OCI-M2 (cell line): ENCODE data around the gene NRXN3.

Experiments
- DNase-seq: peaks from one replicate; lab custom pipeline; 2025; ENCODE audit not compliant: unreplicated experiment; lab: John Stamatoyannopoulos, UW

The NRXN3 gene

DNA sequence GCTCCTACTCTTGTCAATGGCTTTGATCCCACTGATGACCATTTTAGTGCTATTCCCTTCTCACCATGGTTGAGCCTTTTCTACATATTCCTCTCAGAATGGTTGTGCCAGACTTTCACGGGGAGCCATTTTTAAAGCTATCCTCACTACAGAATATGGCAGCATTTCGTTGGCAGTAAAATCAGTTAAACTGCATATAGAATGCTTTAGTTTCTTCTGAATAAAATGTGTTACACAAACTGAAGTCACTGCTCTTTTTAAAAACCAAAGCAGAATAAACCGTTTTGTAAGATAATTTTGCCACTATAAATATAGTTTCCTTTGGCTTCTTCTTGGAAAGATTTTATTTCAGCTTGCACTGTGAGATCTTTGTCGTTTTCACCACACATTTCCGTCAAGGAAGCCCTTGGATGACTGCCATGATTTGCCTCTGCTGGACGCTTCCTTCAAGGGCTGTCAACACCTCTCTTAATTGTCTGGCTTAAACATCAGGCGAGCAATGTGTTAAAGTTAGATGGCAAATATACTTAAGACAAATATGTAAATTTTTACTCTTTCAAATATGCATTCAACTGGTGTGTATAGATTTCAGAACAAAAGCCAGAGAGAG lies 1416.9 kb downstream of the NRXN3 start:
- no peak for DNase-seq

DNA sequence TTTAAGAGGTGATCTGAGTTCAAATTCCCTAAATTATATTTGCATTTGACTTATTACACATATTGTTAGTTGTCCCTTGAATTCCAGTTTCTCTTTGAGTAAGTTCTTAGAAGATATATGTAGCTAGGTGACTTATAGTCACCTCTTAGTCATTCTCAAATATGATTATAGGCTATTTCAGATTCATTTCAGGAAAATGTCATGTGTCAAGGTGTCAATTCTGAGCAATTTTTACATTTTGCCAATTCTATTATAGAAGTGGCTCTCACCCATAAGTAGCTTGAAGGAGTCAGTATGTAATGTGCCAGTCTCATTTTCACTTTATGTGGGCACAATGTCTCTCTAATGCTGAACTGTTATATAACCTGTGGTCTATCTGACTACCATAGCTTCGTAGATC lies 1417.7 kb downstream of the NRXN3 start:
- DNase-seq: no peak

DNA sequence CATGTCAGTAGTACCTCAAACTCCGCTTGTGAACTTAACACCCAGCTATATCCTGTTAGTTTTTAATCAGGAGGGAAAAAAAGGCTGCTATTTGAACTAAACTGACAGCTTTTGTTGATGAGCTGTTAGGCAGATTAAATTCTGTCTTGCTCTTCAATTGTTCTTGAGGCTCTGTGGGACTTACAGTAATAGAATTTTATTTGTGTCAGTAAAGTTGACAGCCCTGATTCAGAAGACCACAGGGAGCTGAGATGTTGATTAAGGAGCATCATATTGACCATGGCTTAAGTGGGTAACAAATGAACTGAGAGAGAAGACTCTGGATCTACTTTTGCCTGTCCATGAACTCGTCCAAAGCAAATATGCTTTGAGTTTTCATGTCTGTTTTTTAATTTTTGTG lies 1418.2 kb downstream of the NRXN3 start:
- DNase-seq: no peak

DNA sequence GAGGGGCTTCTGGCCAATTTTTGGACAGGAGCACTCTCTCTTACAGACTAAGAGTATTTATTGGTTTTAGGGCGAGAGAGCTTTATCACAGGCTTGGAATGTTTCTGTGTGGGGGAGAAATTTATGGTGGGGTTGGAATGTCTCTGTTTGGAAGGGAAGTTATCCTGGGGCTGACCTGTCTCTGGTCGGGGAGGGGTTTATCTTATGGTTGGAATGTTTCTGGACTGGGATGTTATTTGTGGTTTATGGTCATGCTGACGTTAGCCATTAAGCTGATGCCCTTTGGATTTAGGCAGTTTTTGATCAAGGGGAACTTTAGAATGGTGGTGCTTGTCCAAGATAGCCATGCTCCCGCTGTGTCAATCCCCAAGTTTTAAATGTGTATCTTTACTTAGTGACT lies 1426.4 kb downstream of the NRXN3 start:
- DNase-seq: no peak

DNA sequence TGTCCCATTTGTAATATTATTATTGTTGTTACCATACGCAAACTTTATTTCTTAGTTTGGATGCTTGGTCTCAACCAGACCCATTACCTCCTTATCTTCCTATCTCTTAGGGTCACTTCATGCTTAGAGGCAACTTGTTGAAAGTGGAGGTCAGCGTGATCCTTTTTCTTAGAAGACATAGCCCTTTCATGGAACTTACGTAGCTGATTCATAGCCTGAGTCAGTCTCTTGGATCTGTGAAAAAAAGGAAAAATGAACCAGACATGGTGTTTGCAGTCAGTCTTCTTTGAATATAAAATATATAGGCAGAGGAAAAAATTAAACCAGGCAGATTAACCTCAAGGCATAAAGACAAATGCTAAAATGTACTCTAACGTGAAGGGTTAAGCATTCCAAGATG lies 1427.4 kb downstream of the NRXN3 start:
- no peak for DNase-seq

DNA sequence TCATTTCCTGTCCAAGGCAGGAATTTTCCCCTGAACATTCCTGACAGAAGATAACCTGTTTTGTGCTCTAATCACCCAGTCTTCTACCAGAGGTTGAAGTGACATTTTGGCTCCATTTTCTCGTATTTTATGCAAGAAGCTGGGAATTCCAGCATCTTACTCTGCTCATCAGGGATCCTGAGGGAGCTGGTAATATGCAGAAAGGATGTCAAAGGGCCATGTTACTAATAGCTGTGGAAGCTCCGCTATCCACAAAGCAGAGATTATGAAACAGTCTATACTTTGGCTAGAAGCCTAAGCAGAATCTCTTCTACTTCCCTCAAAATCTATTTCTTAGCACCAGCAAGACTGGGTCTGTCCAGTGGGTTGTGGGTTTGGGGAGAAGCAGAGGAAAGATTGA lies 1428.2 kb downstream of the NRXN3 start:
- DNase-seq: no peak

DNA sequence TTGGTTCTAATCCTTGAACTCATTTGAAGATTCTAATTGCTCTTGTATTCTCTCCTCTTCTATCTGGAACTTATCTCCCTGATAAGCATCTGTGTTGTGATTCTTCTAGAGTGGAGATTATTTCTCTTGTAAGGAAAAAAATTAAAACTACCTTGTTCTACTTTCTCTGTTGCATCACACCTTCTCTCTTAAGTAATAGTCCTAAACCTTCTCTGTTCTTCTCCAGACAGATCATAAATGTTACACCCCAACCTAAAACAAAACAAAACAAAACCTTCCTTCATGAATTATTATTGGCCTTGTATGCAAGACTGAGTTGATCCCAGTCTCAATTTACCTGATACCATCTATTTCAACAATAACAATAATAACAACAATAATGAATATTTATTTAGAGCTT lies 1429.1 kb downstream of the NRXN3 start:
- DNase-seq: no peak

DNA sequence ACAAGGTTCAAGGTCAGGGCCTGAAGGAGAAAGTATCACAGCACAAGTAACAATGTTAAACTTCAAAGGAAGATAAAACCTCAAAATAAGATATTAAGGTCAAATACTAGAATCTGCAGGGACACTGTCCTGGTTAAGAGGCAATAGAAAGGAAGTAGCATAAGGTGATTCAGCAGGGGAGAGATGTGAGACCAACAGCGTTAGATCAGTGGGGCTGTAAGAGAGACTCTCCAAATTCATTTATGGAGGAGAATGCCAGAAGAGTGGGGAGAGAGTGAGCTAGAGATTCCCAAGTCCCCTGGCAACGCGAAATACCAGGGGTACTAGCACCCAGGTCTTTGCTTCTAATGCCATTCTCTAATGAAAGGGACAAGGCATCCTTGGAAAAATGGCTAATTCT lies 1430.2 kb downstream of the NRXN3 start:
- no peak for DNase-seq

DNA sequence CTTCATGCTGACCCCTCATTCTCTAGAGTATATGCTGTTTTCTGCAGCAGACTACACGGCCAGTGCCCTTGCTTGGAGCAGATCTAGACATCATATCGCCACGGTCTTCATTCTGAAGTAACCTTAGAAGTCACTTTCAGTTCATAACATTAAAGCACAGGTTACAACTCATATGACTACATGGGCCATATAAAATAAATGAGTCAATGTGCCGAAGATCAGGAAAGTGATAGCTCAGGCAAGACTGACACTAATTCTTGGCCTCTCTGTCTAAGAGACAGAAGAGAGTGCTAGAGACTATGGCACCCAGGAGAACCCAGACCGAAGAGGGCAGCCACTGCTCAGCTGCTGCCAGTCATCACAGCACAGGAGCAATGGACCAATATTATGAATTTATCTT lies 1431.4 kb downstream of the NRXN3 start:
- DNase-seq: no peak

DNA sequence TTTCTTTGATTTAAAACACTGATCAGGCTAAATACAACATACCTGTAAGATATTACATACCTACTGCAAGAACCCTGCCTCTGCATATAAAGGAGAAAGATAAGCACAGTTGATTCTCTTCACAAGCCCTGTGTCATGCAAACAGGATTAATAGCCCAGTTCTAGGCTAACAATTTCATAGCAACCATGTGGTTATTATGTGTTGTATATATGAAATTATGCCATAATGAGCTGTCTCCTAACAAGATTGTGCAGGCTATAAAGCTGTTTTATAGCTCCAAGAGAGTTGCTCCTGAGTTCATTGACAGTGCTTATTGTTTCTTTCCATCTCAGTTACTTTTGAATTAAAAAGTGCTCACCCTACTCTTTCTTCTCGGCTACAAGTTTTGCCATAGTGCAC lies 1431.9 kb downstream of the NRXN3 start:
- DNase-seq: no peak

DNA sequence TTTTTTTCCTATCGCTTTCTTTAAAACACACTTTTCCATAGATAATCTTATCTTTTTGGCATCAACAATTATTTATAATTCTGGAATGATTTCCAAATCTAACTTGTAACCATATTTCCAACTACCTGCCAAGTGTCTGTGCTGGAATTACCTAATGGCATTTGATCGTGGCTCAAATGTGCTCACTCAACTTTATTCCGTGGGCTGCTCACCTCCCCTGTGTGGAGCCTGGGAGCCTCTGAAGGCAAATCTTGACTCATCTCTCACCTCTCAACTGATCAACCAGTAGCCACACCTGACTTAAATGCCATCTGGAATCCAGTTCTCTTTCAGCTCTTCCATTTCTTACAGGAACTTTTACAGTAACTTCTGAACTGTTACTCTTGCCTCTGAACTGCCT lies 1432.6 kb downstream of the NRXN3 start:
- no peak for DNase-seq

DNA sequence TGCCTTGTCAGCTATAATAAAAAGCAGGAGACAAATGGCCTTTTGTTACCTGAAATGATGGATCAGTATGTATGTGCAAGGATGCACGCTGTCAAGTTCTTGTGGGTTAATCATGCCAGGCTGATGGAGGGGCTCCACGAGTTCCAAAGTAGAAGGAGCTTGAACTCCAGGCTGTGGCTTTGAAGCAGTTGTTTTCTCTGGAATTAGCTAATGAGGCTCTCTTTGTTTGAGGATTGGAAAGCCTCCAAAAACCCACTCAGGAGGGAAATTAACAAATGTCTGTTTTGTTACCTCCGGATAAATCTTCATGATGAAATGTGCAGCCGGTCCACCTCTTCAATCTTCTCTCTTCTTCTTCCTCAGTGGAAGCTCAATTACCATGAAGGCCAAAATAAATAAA lies 1435.7 kb downstream of the NRXN3 start:
- DNase-seq: no peak

DNA sequence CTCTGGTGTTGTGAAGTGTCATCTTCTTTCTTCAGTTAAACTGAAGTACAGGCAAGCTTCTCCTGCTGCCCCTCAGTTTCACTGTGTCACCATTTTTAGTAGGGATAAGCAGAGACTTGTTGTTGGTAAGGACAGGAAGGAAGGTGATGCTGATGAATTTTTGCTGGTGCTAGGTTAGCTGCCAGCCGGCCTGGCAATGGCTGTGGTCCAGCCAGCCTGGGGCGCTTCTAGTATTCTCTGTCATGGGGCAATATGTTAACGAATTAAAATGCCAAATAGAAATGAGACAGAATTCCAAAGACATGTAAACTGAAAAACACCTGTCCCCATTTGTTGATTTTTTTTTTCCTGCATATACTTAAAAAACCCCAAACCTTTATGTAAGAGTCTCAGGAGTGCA lies 1438.3 kb downstream of the NRXN3 start:
- DNase-seq: no peak

DNA sequence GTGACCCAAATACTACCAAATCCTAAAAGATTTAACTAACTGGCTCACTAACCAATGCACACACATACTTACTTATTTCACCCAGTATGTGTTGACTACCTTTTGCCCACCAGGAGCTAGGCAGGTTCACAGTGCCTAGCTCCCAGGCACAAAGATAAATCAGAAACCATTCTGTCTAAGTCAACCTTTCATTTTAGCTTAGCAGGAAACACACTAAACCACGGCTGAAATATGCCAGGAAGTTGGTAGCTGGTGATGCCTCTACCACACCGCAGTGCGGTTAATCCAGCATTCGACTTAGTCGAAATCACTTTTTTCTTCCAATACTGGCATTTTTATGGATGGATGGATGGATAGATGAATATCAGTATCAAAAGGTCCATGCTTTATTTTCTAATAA lies 1443.5 kb downstream of the NRXN3 start:
- no peak for DNase-seq

DNA sequence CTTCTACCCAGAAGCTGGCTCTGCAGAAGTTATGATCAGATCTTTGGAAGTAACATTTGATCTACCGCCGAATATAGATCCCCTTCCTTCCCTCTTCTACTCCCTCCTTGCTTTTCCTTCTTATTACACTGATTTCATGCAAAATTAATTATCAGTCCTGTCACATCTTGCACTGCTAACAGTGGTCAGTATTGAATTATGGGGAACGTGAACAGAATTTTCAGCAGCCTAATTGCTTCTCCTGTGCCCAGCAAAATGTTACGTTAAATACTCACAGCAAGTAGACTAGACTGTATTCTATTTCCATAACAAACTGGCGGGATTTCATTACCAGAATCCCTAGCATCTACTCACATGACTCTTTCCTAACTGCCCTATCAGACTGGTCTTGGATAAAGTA lies 1444.3 kb downstream of the NRXN3 start:
- no peak for DNase-seq

DNA sequence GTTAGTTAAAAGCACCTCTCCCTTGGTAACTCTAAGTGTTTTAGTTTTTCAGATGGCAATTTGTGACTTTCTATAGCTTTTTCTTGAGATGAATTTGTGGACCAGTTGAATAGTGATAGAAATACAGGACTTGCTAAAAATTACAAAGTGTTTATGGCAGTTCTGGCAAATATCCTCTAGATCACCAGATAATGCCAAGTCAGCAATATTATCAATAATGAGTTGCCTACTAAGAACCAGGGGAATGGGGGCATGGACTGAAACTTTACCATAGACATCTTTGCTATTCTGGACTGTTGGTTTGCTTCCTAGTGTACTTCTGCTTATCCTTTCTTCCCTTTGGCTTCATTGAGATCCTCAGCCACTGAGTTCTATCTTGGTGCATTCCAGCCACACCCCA lies 1456.9 kb downstream of the NRXN3 start:
- no peak for DNase-seq

DNA sequence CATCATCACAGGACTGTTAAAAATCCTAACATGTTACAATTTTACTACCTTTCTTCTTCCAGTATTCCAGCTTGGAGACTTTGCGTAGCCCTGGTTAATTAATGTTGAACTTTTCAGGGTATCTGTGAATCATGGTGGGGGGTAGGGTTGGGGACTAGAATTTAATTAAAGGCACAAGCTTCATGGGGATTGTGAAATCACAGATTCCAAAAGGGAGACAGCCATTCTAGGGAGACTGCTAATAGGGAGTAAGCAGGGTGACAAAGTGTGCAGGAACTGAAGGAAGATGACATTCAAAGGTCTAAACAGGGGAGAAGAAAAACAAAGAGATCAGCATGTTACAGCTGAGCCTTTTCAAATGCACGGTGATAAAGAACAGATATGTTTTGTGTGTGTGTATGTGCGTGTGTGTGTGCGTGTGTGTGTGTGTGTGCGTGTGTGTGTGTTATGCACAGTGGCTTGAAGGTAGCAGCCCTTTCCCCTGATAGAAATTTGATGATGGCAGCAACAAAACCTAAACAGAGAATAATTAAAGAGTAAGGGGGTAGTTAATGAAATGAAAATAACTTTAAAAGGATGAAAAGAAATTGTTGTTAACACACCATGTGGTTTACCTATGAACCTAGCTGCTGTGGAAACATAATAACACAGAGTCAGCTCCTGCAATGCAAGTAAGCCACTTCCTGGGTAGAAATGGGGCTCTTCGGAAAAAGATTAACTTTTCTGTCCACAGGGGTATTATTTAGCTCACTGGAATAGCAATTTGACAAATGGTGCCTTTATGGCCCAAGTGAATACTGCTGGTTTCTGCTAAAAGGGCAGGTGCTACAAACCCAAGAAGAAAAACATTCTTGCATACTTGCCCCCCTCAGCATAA lies 1459.5 kb downstream of the NRXN3 start:
- no peak for DNase-seq

DNA sequence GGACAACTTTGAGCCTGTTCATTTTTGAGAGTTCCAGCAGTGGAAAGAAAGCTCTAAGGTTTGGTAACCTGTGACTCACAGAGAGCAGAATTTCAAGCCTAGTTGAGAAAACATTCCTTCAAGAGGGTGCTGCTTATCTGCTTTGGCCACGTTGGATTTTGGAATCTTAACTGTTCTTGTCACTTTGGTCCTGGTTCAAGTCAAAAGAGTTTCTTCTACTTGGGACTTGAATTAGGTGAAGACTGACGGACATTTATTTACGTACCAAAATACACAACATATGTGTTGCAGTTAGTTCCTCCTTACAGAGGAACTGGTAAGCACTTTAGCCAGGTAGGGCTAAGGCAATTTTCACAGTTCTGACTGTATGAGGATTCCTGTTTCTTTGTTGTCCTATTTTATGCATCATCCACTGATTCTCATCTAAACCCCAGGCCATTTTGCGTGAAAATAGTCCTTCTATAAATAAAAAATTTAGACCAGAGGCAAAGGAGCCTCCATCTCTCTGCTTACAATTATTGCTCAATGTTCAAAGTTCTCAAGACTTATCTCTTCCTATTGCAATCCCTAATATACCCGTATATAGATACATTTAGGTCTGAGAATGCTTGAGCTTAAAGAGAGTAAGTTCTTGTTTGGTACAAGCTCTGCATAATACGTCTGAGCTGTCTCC lies 1460.3 kb downstream of the NRXN3 start:
- DNase-seq: no peak

DNA sequence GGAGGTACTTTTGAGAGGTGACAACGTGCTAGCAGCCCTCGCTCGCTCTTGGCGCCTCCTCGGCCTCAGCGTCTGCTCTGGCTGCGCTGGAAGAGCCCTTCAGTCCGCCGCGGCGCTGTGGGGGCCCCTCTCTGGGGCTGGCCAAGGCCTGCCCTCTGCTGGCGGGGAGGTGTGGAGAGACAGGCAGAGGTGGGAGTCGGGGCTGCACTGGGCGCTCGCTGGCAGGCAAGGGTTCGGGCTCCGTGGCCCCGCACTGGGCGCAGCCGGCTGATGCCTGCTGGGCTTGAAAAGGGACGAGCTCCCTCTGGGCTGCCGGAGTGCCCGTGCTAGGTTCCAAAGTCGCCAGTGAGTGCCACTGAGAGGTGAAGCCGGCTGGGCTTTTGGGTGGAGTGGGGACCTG lies 1461.1 kb downstream of the NRXN3 start:
- no peak for DNase-seq

DNA sequence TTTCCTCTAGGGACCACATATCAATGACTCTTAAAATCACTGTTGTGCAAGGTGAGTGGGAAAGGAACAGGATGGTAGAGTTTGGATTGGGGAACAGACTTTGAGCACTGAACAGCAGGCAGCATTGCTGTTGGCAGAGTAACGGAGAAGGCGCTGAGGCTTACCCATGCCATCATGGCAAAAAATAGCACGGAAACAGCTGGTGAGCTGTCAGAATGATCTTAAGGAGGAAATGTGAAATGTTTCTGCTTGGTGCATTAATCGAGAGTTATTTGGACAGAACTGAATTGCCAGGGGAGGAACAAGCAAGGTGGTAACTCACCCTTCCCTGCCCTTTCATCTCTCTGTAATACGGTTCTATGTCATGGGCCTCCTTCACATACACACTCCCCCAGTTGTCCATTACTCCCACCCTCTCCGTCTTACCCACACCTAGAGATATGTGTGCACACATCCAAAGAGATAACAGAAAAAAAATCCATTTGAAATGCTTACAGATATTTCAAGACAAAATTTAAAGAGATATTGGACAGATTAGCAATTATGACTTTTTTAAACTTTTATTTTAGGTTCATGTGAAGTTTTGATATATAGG lies 1468.6 kb downstream of the NRXN3 start:
- DNase-seq: no peak

DNA sequence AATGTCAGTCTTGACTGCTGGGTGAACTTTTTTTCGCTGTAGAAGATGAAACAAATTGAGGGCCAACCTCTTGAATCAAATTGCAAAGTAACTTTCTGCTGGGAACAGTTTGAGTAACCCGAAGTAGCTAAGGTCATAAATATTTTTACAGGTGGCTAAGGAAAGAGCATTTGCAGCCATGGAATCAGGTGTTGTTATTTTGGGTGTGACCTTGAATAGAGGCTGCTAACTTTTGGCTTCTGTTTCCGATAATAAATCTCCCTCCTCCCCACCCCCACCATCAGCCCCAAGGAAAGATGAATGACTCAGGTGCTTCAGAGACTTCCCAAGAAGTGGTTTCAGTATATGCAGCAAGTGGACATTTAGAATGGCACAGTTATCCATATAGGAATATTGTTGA lies 1469.4 kb downstream of the NRXN3 start:
- DNase-seq: no peak

DNA sequence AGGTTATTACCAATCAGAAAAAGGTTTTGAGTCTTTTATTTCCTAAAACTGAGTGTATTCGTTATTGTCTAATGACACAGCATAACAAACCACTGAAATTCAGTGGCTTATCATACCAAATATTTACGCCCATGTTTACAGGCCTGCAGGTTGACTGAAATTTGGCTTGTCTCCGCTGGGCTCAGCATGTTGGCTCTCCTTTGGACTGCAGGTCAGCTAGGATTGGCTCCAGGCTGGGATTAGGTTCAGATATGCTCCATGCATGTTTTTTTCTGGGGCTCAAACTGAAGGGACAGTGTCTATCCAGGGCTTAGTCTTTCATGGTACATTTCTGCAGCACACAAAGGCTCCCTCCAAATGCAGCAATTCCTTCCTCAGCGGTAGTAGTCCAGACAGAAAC lies 1471.2 kb downstream of the NRXN3 start:
- no peak for DNase-seq
